CMK (cell line): ENCODE results near the gene CORO1C.
"Not testable (repeated sequence)": the region's sequence is repeated elsewhere in the genome, so short reads cannot be mapped to it uniquely, and the experiment has no call there.

Source experiments
- DNase-seq: peaks from one replicate; pipeline ENCODE4 v3.0.0-alpha.2; 2010; ENCODE audit warnings: low read depth

The CORO1C gene

DNA sequence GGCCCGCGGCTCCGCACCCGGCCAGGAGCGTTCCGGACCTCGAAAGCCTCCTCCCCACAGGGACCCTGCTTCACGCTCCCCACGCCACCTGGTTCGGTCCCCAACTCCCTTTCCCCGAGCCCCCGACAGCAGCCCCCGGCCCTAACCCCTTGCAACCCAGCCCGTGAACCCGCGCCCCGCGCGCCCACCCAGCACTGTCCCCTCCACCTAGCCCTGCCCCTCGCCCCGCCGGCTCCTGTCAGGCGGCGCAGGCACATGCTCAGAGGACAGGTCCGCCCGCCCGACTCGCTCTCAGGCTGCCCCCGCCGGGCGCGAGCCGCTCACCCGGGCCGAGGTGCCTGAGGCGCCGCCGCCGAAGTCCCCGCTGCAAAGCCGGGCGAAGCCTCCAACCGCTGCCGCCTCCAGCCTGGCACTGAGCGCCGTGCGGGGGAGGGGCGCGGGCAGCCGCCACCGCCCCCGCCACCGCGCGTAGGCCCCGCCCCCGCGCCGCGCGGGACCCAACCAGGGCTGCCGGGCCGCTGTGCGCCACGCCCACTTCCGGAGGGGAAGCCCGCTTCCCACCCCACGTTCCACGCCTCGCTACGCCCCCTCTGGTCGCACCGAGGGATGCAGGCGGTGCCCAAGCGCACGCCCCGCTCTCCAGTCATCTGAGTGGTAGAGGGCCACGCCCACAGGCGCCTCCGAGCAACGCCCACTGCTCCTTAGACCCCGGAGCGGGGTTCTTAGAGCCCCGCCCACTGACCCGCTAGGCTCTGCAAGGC lies at the start of gene CORO1C:
Gene CORO1C (minus strand): TSS at position 414 of the 761 bp plus-strand sequence. CDS start 30,200 bp downstream, outside the sequence.
- peak; percentile 91 for DNase-seq

DNA sequence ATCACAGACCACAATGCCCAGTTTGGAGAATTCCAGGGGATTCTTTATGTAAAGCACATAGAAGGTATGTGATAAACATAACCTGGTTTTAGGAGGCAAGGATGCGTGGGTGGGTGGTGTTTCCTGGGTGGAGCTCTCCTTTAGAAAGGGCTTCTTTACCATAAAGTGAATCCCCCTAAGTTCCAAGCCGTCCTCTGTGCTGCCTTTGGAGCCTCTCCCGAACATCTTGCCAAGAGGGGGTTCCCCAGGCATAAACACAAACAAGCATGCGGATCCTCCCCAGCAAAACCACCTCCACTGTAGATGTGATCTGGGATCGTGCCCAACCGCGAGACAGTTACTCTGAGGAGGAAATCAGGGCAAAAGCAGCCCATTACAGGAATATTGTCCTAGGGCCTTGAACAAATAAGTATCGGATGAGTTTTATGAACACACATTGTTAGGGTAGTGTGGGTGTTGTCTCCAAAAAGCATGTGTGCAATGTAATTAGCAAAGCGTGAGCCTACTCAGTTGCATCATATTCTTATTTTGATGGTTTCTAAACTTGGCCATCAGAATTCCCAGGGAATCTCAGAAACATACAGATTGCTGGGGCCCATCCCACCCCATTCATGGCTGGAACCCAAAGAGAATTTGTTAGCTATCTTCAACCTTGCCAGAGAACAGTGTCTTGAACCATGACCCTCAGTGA lies 48.8 kb upstream of the CORO1C start:
- no peak for DNase-seq

GRCh38 chr12:108778053-108778452 lies 46.7 kb upstream of the CORO1C start:
- DNase-seq, result no peak

GRCh38 chr12:108777156-108777555 lies 45.8 kb upstream of the CORO1C start:
- no peak for DNase-seq

GRCh38 chr12:108773798-108774788 lies 42.8 kb upstream of the CORO1C start:
- no peak for DNase-seq

GRCh38 chr12:108772891-108773797 lies 41.8 kb upstream of the CORO1C start:
- DNase-seq, result no peak

GRCh38 chr12:108772247-108772646 lies 40.9 kb upstream of the CORO1C start:
- no peak for DNase-seq

GRCh38 chr12:108771835-108772234 lies 40.5 kb upstream of the CORO1C start:
- DNase-seq, result not testable (repeated sequence)

- DNase-seq, result no peak
Measured at GRCh38 chr12:108770963-108771362, 39.6 kb upstream of the CORO1C start.

GRCh38 chr12:108770269-108770829 lies 39.0 kb upstream of the CORO1C start:
- DNase-seq, result no peak

- no peak for DNase-seq
Measured at GRCh38 chr12:108768591-108769500, 37.5 kb upstream of the CORO1C start.

- DNase-seq, result no peak
Measured at GRCh38 chr12:108766294-108766693, 35.0 kb upstream of the CORO1C start.

- no peak for DNase-seq
Measured at GRCh38 chr12:108765289-108765764, 34.0 kb upstream of the CORO1C start.

DNA sequence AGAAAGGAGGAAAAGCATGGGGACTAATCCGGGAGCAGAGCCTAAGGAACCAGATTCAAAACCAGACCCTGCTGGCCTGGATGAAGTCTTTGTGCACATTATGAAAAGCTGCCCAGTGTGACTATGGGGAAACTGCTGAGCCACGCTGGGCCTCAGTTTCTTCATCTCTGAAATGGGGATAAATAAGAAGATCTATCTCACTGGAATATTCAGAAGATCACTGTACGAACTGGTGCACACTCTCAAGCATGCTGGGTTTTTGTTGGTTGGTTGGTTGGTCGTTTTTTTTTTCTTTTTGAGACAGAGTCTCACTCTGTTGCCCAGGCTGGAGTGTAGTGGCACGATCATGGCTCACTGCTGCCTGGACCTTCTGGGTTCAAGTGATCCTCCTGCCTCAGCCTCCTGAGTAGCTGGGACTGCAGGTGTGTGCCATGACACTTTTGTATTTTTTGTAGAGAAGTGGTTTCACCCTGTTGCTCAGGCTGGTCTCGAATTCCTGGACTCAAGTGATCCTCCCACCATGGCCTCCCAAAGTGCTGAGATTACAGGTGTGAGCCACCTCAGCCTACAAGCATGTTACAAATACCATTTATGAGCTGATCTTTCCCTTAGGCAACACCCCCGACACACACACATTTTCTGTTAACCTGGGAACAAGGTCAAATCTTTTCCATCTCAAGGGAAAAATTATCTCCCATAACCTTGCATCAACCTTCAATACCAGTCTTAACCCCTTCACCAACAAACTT lies 33.4 kb upstream of the CORO1C start:
- no peak for DNase-seq

DNA sequence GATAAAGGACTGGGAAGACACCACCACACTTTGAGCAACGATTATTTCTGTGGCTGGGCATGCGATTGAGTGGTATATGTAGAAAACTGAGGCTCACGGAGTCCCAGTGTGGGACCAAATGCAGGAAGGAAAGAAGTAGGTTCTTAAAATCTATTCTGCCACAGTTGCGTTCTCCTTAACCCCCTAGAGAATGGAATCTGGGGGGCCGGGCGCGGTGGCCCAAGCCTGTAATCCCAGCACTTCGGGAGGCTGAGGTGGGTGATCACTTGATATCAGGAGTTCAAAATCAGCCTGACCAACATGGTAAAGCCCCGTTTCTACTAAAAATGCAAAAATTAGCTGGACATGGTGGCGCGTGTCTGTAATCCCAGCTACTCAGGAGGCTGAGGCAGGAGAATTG lies 29.9 kb upstream of the CORO1C start:
- no peak for DNase-seq

GRCh38 chr12:108759924-108760323 lies 28.6 kb upstream of the CORO1C start:
- no peak for DNase-seq

GRCh38 chr12:108757856-108758255 lies 26.5 kb upstream of the CORO1C start:
- no peak for DNase-seq

- no peak for DNase-seq
Measured at GRCh38 chr12:108756421-108756820, 25.1 kb upstream of the CORO1C start.

DNA sequence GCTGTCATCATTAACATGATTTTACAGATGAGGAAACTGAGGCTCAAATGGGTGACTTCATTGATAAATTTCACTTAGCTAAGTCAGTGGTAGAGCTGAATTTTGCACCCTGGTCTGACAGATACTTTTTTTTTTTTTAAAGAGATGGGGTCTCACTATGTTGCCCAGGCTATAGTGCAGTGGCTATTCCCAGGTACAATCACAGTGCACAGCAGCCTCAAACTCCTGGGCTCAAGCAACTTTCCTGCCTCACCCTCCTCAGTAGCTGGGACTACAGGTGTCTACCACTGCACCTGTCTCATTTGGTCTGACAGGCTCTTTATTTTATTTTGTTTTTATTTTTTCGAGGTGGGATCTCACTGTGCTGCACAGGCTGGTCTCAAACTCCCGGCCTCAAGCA lies 24.2 kb upstream of the CORO1C start:
- no peak for DNase-seq
